Stimulated activated naive CD8-positive, alpha-beta T cell treated with anti-CD3 and anti-CD28 coated beads, Interleukin-15, Interleukin-2, amounts not matched to agents 100 ng/mL and 50 ng/mL, for 24 hours (primary cell): ENCODE data around the gene TBX6.
A peak's percentile ranks its signal among the peaks of the same experiment; 100 is the strongest.
"Not testable (repeated sequence)": the region's sequence is repeated elsewhere in the genome, so short reads cannot be mapped to it uniquely, and the experiment has no call there.

Experiments used
- H3K27ac Mint-ChIP-seq: one replicate; pipeline ENCODE4 v1.8.0; 2021; ENCODE audit warnings: mild to moderate bottlenecking, mixed read lengths
- H3K27me3 Mint-ChIP-seq: one replicate; pipeline ENCODE4 v1.8.0; 2021; ENCODE audit warnings: mixed read lengths
- H3K36me3 Mint-ChIP-seq: one replicate; pipeline ENCODE4 v1.8.0; 2021; ENCODE audit warnings: low read depth, mixed read lengths
- H3K4me1 Mint-ChIP-seq: one replicate; pipeline ENCODE4 v1.8.0; 2021; ENCODE audit warnings: low read depth, mixed read lengths
- H3K4me3 Mint-ChIP-seq: one replicate; pipeline ENCODE4 v1.8.0; 2021; ENCODE audit warnings: mild to moderate bottlenecking, mixed read lengths
- H3K9me3 Mint-ChIP-seq: one replicate; pipeline ENCODE4 v1.8.0; 2021; ENCODE audit warnings: mixed read lengths

The TBX6 gene

GRCh38 chr16:30091474-30092372, at the start of gene TBX6:
Gene TBX6, minus strand, starts transcription at chr16:30091924. Its CDS starts 731 bp downstream, at chr16:30091193.
- H3K4me3 Mint-ChIP-seq: peak within 1 kb of the TSS; percentile 89

GRCh38 chr16:30139583-30140481, 48.1 kb upstream of the TBX6 start:
- no peaks in the 10 kb centered on the region for H3K27me3 Mint-ChIP-seq
- H3K27ac Mint-ChIP-seq: peak overlapping the region; percentile 72
- H3K9me3 Mint-ChIP-seq: no peaks in the 10 kb centered on the region
- no peaks in the 10 kb centered on the region for H3K36me3 Mint-ChIP-seq
- H3K4me1 Mint-ChIP-seq: peaks cover 22% of the 10 kb centered on the region
- peak overlapping the region; percentile 1 for H3K4me3 Mint-ChIP-seq

More at GRCh38 chr16:30091474-30092372, at the start of gene TBX6:
- Mint-ChIP-seq H3K27ac (peak within 1 kb of the TSS; percentile 94), H3K4me1 (peaks cover 49% of the 10 kb centered on the region), H3K36me3 (peaks cover 6% of the 10 kb centered on the region), H3K9me3 (peaks cover under 1% of the 10 kb centered on the region), H3K27me3 (no peaks in the 10 kb centered on the region)

- no peak overlapping the region for H3K4me3 Mint-ChIP-seq
- no peak overlapping the region for H3K27ac Mint-ChIP-seq
- no peaks in the 10 kb centered on the region for H3K9me3 Mint-ChIP-seq
- H3K27me3 Mint-ChIP-seq: no peaks in the 10 kb centered on the region
- peaks cover 16% of the 10 kb centered on the region for H3K4me1 Mint-ChIP-seq
- H3K36me3 Mint-ChIP-seq: no peaks in the 10 kb centered on the region
Observed at GRCh38 chr16:30137897-30138296, 46.2 kb upstream of the TBX6 start.

- no peaks in the 10 kb centered on the region for H3K9me3 Mint-ChIP-seq
- no peak overlapping the region for H3K27ac Mint-ChIP-seq
- H3K4me3 Mint-ChIP-seq: no peak overlapping the region
- no peaks in the 10 kb centered on the region for H3K36me3 Mint-ChIP-seq
- peaks cover 13% of the 10 kb centered on the region for H3K4me1 Mint-ChIP-seq
- no peaks in the 10 kb centered on the region for H3K27me3 Mint-ChIP-seq
Observed at GRCh38 chr16:30136971-30137605, 45.4 kb upstream of the TBX6 start.

GRCh38 chr16:30132591-30132990, 40.9 kb upstream of the TBX6 start:
- no peak overlapping the region for H3K27ac Mint-ChIP-seq
- no peak overlapping the region for H3K4me3 Mint-ChIP-seq

GRCh38 chr16:30131869-30132475, 40.2 kb upstream of the TBX6 start:
- Mint-ChIP-seq H3K36me3 (no peaks in the 10 kb centered on the region), H3K9me3 (no peaks in the 10 kb centered on the region), H3K4me3 (no peak overlapping the region), H3K27ac (no peak overlapping the region), H3K4me1 (peaks cover 8% of the 10 kb centered on the region), H3K27me3 (no peaks in the 10 kb centered on the region)

More at GRCh38 chr16:30132591-30132990, 40.9 kb upstream of the TBX6 start:
- Mint-ChIP-seq H3K36me3 (no peaks in the 10 kb centered on the region), H3K9me3 (no peaks in the 10 kb centered on the region), H3K4me1 (peaks cover 8% of the 10 kb centered on the region), H3K27me3 (no peaks in the 10 kb centered on the region)

- H3K36me3 Mint-ChIP-seq: no peaks in the 10 kb centered on the region
- H3K27me3 Mint-ChIP-seq: no peaks in the 10 kb centered on the region
- peaks cover 11% of the 10 kb centered on the region for H3K4me1 Mint-ChIP-seq
- no peak overlapping the region for H3K4me3 Mint-ChIP-seq
- no peak overlapping the region for H3K27ac Mint-ChIP-seq
- H3K9me3 Mint-ChIP-seq: no peaks in the 10 kb centered on the region
Observed at GRCh38 chr16:30127993-30128392, 36.3 kb upstream of the TBX6 start.

- H3K4me1 Mint-ChIP-seq: peaks cover 23% of the 10 kb centered on the region
- H3K9me3 Mint-ChIP-seq, H3K36me3 Mint-ChIP-seq, H3K4me3 Mint-ChIP-seq, H3K27me3 Mint-ChIP-seq, H3K27ac Mint-ChIP-seq: not testable (repeated sequence)
Observed at GRCh38 chr16:30125690-30126089, 34.0 kb upstream of the TBX6 start.

- H3K27me3 Mint-ChIP-seq: no peaks in the 10 kb centered on the region
- peaks cover 26% of the 10 kb centered on the region for H3K4me1 Mint-ChIP-seq
- H3K27ac Mint-ChIP-seq: no peak overlapping the region
- no peak overlapping the region for H3K4me3 Mint-ChIP-seq
- no peaks in the 10 kb centered on the region for H3K9me3 Mint-ChIP-seq
- H3K36me3 Mint-ChIP-seq: no peaks in the 10 kb centered on the region
Observed at GRCh38 chr16:30124985-30125379, 33.3 kb upstream of the TBX6 start.

- H3K27ac Mint-ChIP-seq: peak overlapping the region; percentile 67
- H3K36me3 Mint-ChIP-seq: no peaks in the 10 kb centered on the region
- no peaks in the 10 kb centered on the region for H3K27me3 Mint-ChIP-seq
- H3K4me1 Mint-ChIP-seq: peaks cover 27% of the 10 kb centered on the region
- H3K4me3 Mint-ChIP-seq: peak overlapping the region; percentile 81
- H3K9me3 Mint-ChIP-seq: no peaks in the 10 kb centered on the region
Observed at GRCh38 chr16:30122604-30123160, 31.0 kb upstream of the TBX6 start.

- Mint-ChIP-seq H3K27ac (no peak overlapping the region), H3K27me3 (no peaks in the 10 kb centered on the region), H3K9me3 (no peaks in the 10 kb centered on the region), H3K4me3 (peak overlapping the region; percentile 81), H3K36me3 (no peaks in the 10 kb centered on the region), H3K4me1 (peaks cover 27% of the 10 kb centered on the region)
Observed at GRCh38 chr16:30121741-30122571, 30.2 kb upstream of the TBX6 start.

GRCh38 chr16:30120340-30121105, 28.8 kb upstream of the TBX6 start:
- no peaks in the 10 kb centered on the region for H3K9me3 Mint-ChIP-seq
- H3K27me3 Mint-ChIP-seq: no peaks in the 10 kb centered on the region
- peaks cover 24% of the 10 kb centered on the region for H3K4me1 Mint-ChIP-seq
- H3K4me3 Mint-ChIP-seq: no peak overlapping the region
- peak overlapping the region; percentile 63 for H3K27ac Mint-ChIP-seq
- H3K36me3 Mint-ChIP-seq: no peaks in the 10 kb centered on the region

GRCh38 chr16:30119428-30119827, 27.7 kb upstream of the TBX6 start:
- no peak overlapping the region for H3K4me3 Mint-ChIP-seq
- H3K9me3 Mint-ChIP-seq: no peaks in the 10 kb centered on the region
- no peaks in the 10 kb centered on the region for H3K36me3 Mint-ChIP-seq
- H3K27me3 Mint-ChIP-seq: no peaks in the 10 kb centered on the region
- H3K4me1 Mint-ChIP-seq: peaks cover 29% of the 10 kb centered on the region
- no peak overlapping the region for H3K27ac Mint-ChIP-seq
